Lung (tissue), 12 donors: ENCODE data around the gene CELF1. TPM values are rescaled to one million over a fixed set of nuclear protein-coding genes. Genes with fewer than 3 reads are reported as not detected.

Experiments used
- ATAC-seq: fragments of 200-7000 bp; cut with Tn5 transposase; one replicate; pipeline ENCODE4 v1.9.1; 2020; ENCODE audit warnings: moderate number of reproducible peaks; ENCODE audit not compliant: insufficient read depth, low FRiP score
- DNase-seq, 3 donors: peaks; one replicate each; pipeline ENCODE4 v3.0.0-alpha.2; 2013 to 2017
- H3K27ac ChIP-seq, 2 donors: one replicate each; pipeline ENCODE4 v1.5.1; 2013; ENCODE audit warnings: mild to moderate bottlenecking in 2 of 2, moderate library complexity in 2 of 2, control low read depth in 1 of 2, inconsistent platforms in 1 of 2, low read depth in 1 of 2, low read length in 1 of 2
- H3K27me3 ChIP-seq, 3 donors: one replicate each; pipeline ENCODE4 v1.5.1; 2013; ENCODE audit warnings: low read length in 2 of 3; ENCODE audit not compliant: control insufficient read depth in 3 of 3, insufficient read depth in 3 of 3
- H3K36me3 ChIP-seq, 4 donors: one replicate each; pipeline ENCODE4 v1.5.1; 2013; ENCODE audit warnings: low read length in 4 of 4, mild to moderate bottlenecking in 1 of 4, moderate library complexity in 1 of 4; ENCODE audit not compliant: control insufficient read depth in 4 of 4, insufficient read depth in 4 of 4
- H3K4me1 ChIP-seq, 5 donors: one replicate each; pipeline ENCODE4 v1.5.1; 2013; ENCODE audit warnings: low read length in 5 of 5, mild to moderate bottlenecking in 2 of 5, moderate library complexity in 1 of 5; ENCODE audit not compliant: control insufficient read depth in 5 of 5, insufficient read depth in 5 of 5
- H3K4me3 ChIP-seq: one replicate; pipeline ENCODE4 v1.5.1; 2013; ENCODE audit warnings: mild to moderate bottlenecking, control low read depth, moderate library complexity
- H3K9ac ChIP-seq, 2 donors: one replicate each; pipeline ENCODE4 v1.5.1; 2013; ENCODE audit warnings: low read length in 2 of 2, control low read depth in 1 of 2; ENCODE audit not compliant: insufficient read depth in 1 of 2
- H3K9me3 ChIP-seq, 4 donors: one replicate each; pipeline ENCODE4 v1.5.1; 2013; ENCODE audit warnings: low read length in 3 of 4, mild to moderate bottlenecking in 1 of 4, moderate library complexity in 1 of 4; ENCODE audit not compliant: control insufficient read depth in 4 of 4, insufficient read depth in 3 of 4
- WGBS, 2 donors: extraction: QIAGEN DNeasy Blood & Tissue Kit; methylation state at CpG; one replicate each; pipeline ENCODE4 v1.1.7; 2013; 5-methylcytosine and 5-hydroxymethylcytosine counted together
- polyA plus RNA-seq, 2 donors: library from polyadenylated mRNA; stranded (reverse); fragments of 200-250 nt; gene quantifications; one replicate each; pipeline ENCODE4 v1.2.1, GENCODE V29; 2013
- total RNA-seq, 2 donors: library from RNA; depleted of rRNA in 1 of 2; stranded (reverse); fragments of >200 nt in 1 of 2; gene quantifications; one replicate each; pipeline ENCODE4 v1.2.1, GENCODE V29; 2014 to 2021
- TF ChIP-seq, protein P1 (sequence below): IDR thresholded peaks from 2 replicates; pipeline ENCODE4 v1.5.1; 2012; ENCODE audit warnings: mild to moderate bottlenecking; ENCODE audit errors: control extremely low read depth, extremely low read depth
- donor health status: control.
- donor health status: control.
- donor health status: Bipolar disorder and iron deficiency.
- donor health status: healthy.
- donor health status: DM: yes; HTN: yes; CAD: no.

The CELF1 gene
- total and polyA plus RNA-seq, 4 donors: 32.2 to 184 (median 63.8) TPM

- TF ChIP-seq, protein P1, sequence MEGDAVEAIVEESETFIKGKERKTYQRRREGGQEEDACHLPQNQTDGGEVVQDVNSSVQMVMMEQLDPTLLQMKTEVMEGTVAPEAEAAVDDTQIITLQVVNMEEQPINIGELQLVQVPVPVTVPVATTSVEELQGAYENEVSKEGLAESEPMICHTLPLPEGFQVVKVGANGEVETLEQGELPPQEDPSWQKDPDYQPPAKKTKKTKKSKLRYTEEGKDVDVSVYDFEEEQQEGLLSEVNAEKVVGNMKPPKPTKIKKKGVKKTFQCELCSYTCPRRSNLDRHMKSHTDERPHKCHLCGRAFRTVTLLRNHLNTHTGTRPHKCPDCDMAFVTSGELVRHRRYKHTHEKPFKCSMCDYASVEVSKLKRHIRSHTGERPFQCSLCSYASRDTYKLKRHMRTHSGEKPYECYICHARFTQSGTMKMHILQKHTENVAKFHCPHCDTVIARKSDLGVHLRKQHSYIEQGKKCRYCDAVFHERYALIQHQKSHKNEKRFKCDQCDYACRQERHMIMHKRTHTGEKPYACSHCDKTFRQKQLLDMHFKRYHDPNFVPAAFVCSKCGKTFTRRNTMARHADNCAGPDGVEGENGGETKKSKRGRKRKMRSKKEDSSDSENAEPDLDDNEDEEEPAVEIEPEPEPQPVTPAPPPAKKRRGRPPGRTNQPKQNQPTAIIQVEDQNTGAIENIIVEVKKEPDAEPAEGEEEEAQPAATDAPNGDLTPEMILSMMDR: no peak
- no peak for ATAC-seq
- 92 to 96% methylated on average over 11 of the region's 11 CpGs for WGBS, 2 donors
- H3K27me3 ChIP-seq: no peaks in the 10 kb centered on the region
- H3K4me3 ChIP-seq: no peak overlapping the region
- peaks cover 0 to 36% (median 24%) of the 10 kb centered on the region in 4 donors for H3K36me3 ChIP-seq
- H3K9ac ChIP-seq: no peak overlapping the region
- peaks cover 0 to 2% (median 0%) of the 10 kb centered on the region in 4 donors for H3K9me3 ChIP-seq
- DNase-seq: no peak
- H3K4me1 ChIP-seq: peaks cover 0 to 22% (median 9%) of the 10 kb centered on the region in 5 donors
- no peak overlapping the region for H3K27ac ChIP-seq
These were observed 20.4 kb upstream of the CELF1 start for GRCh38 chr11:47573321-47573720.

- TF ChIP-seq, protein P1: no peak
- 69 to 80% methylated on average over 8 of the region's 8 CpGs for WGBS, 2 donors
- Histone ChIP-seq H3K4me3 (no peak overlapping the region), H3K9me3 (peaks cover 0 to 2% (median 0%) of the 10 kb centered on the region in 4 donors), H3K27ac (peak overlapping the region in 1 of 2 donors; percentile 49), H3K36me3 (peaks cover 0 to 37% (median 24%) of the 10 kb centered on the region in 4 donors), H3K4me1 (peaks cover 0 to 17% (median 5%) of the 10 kb centered on the region in 5 donors), H3K27me3 (no peaks in the 10 kb centered on the region), H3K9ac (no peak overlapping the region)
- ATAC-seq (no peak), DNase-seq (no peak)
These were observed 19.9 kb upstream of the CELF1 start for GRCh38 chr11:47572715-47573255.

DNA sequence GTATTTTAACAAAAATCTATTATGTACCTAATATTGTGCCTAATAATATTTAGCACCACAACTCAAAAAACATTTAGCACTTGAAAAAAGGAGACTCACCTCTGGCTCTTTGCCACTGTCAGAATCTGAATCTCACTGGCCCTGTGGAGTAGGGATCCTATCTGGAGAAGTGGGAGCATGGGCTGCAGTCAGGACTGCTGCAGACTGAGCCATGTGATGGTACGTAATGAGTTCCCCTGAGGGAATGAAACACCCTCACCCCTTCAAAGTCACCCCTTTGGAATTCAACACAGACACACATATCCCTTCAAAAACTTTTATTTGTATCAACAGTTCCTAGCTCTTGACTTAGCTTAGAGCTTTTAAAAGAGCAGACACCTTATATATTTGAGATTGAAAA is 19.0 kb upstream of the CELF1 start:
- 84 to 95% methylated on average over 1 of the region's 1 CpG for WGBS, 2 donors
- DNase-seq (no peak), ATAC-seq (no peak)
- Histone ChIP-seq H3K9me3 (peaks cover 0 to 2% (median 0%) of the 10 kb centered on the region in 4 donors), H3K36me3 (peaks cover 0 to 34% (median 22%) of the 10 kb centered on the region in 4 donors), H3K9ac (no peak overlapping the region), H3K4me3 (no peak overlapping the region), H3K4me1 (peaks cover 0 to 17% (median 0%) of the 10 kb centered on the region in 5 donors), H3K27me3 (no peaks in the 10 kb centered on the region), H3K27ac (no peak overlapping the region)
- TF ChIP-seq, protein P1: no peak

GRCh38 chr11:47571357-47571729 is 18.4 kb upstream of the CELF1 start:
- 77 to 90% methylated on average over 4 of the region's 4 CpGs for WGBS, 2 donors
- Histone ChIP-seq H3K36me3 (peaks cover 0 to 34% (median 22%) of the 10 kb centered on the region in 4 donors), H3K9me3 (peaks cover 0 to 2% (median 0%) of the 10 kb centered on the region in 4 donors), H3K9ac (no peak overlapping the region), H3K27me3 (no peaks in the 10 kb centered on the region), H3K4me3 (no peak overlapping the region), H3K27ac (no peak overlapping the region), H3K4me1 (peaks cover 0 to 17% (median 2%) of the 10 kb centered on the region in 5 donors)
- ATAC-seq (no peak), DNase-seq (no peak)
- TF ChIP-seq, protein P1: no peak
